A673 (cell line): ENCODE measurements around the gene SAMD13. TPM values are rescaled to one million over a fixed set of nuclear protein-coding genes. Genes with fewer than 3 reads are reported as not detected.
A peak's percentile ranks its signal among the peaks of the same experiment; 100 is the strongest.

Experiments used
- Bru-seq: library from RNA; stranded (reverse); fragments of 400-500 nt; gene quantifications from one replicate; lab custom pipeline; 2021; lab: Mats Ljungman, UMichigan
- BruChase-seq, 2 experiments: library from RNA; stranded (reverse); fragments of 400-500 nt; gene quantifications; one replicate each; lab custom pipeline; 2021; lab: Mats Ljungman, UMichigan
- BruUV-seq: library from RNA; stranded (reverse); fragments of 400-500 nt; replicated peaks from 2 replicates; lab custom pipeline; 2021; lab: Mats Ljungman, UMichigan
- CTCF ChIA-PET: fragments of 300-600 bp; sonication (Branson Sonifier 250); formaldehyde crosslinking; loops from one replicate; lab custom pipeline; 2022; ENCODE audit warnings: antibody characterized with exemption; lab: Charles Lee
- POLR2A ChIA-PET: fragments of 300-600 bp; sonication (Branson Sonifier 250); formaldehyde crosslinking; loops from one replicate; lab custom pipeline; 2022; ENCODE audit warnings: antibody characterized with exemption; ENCODE audit not compliant: low non-redundant PET; lab: Charles Lee
- DNase-seq: peaks from one replicate; pipeline ENCODE4 v3.0.0-alpha.2; 2015; ENCODE audit warnings: low spot score
- H3K27ac ChIP-seq: fragments of 200-600 bp; sonication (generic); 2 replicates; pipeline ENCODE4 v1.5.1; 2016; ENCODE audit warnings: mixed run types, low read depth, mild to moderate bottlenecking, mixed read lengths, antibody characterized with exemption, low read length; ENCODE audit not compliant: poor library complexity, severe bottlenecking
- H3K27me3 ChIP-seq: fragments of 200-600 bp; sonication (generic); replicated peaks from 2 replicates; pipeline ENCODE4 v1.6.1; 2017; ENCODE audit warnings: mixed run types, low read depth, mild to moderate bottlenecking, mixed read lengths, antibody characterized with exemption, low read length; ENCODE audit not compliant: insufficient read depth, poor library complexity
- H3K36me3 ChIP-seq: fragments of 200-600 bp; sonication (generic); 2 replicates; pipeline ENCODE4 v1.6.1; 2016; ENCODE audit warnings: mixed run types, mild to moderate bottlenecking, mixed read lengths, antibody characterized with exemption, low read length; ENCODE audit not compliant: insufficient read depth, poor library complexity, severe bottlenecking
- H3K4me1 ChIP-seq: fragments of 200-600 bp; sonication (generic); 2 replicates; pipeline ENCODE4 v1.6.1; 2017; ENCODE audit warnings: mixed run types, mild to moderate bottlenecking, mixed read lengths, antibody characterized with exemption, low read length; ENCODE audit not compliant: insufficient read depth, poor library complexity, severe bottlenecking
- H3K4me3 ChIP-seq: fragments of 200-600 bp; sonication (generic); 2 replicates; pipeline ENCODE4 v1.5.1; 2016; ENCODE audit warnings: low read depth, mixed run types, mild to moderate bottlenecking, mixed read lengths, low read length; ENCODE audit not compliant: poor library complexity, severe bottlenecking
- H3K9me3 ChIP-seq: fragments of 200-600 bp; sonication (generic); 2 replicates; pipeline ENCODE4 v1.6.1; 2016; ENCODE audit warnings: mixed run types, low read depth, mild to moderate bottlenecking, mixed read lengths, antibody characterized with exemption, low read length; ENCODE audit not compliant: poor library complexity, severe bottlenecking
- EZH2 ChIP-seq: fragments of 200-600 bp; sonication (generic); IDR thresholded peaks from 2 replicates; pipeline ENCODE4 v1.6.1; 2017; ENCODE audit warnings: borderline replicate concordance, low read depth, mild to moderate bottlenecking, mixed read lengths, antibody characterized with exemption, low read length; ENCODE audit not compliant: poor library complexity, severe bottlenecking
- intact Hi-C: fragments of 100-400 bp; cut with micrococcal nuclease; formaldehyde crosslinking; loops from one replicate; pipeline ENCODE4 v1.10.0; 2022; ENCODE audit not compliant: unreplicated experiment
- long read RNA-seq: library from polyadenylated mRNA; stranded (forward); transcript quantifications from one replicate; pipeline ENCODE4 v2.0.0, GENCODE V29; 2022
- total RNA-seq: library from RNA; stranded (reverse); gene quantifications from 2 replicates; pipeline ENCODE4 v1.2.3, GENCODE V29; 2021
- TF ChIP-seq, protein P1 (sequence below): fragments of 300-800, 200-600 bp; sonication (generic); conservative IDR thresholded peaks from 2 replicates; pipeline ENCODE4 v1.5.1; 2017; ENCODE audit warnings: low read depth, mild to moderate bottlenecking, antibody characterized with exemption, low read length, moderate library complexity, mixed read lengths

The SAMD13 gene, protein sequence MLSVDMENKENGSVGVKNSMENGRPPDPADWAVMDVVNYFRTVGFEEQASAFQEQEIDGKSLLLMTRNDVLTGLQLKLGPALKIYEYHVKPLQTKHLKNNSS
- total RNA-seq = 1.2 and 1.6 TPM in 2 replicates
- Bru-seq, nascent RNA = percentile 42 among the genes with signal in this experiment
- percentile 29 among the genes with signal in this experiment for BruChase-seq, experiment 1, labeled RNA remaining after a 2-hour chase
- percentile 27 among the genes with signal in this experiment for BruChase-seq, experiment 2, labeled RNA remaining after a 6-hour chase
- long read RNA-seq, partial matches to known transcripts = 0 of 2 reads
- long read RNA-seq, other reads (novel, unspliced or antisense) = 1 of 2 reads

DNA sequence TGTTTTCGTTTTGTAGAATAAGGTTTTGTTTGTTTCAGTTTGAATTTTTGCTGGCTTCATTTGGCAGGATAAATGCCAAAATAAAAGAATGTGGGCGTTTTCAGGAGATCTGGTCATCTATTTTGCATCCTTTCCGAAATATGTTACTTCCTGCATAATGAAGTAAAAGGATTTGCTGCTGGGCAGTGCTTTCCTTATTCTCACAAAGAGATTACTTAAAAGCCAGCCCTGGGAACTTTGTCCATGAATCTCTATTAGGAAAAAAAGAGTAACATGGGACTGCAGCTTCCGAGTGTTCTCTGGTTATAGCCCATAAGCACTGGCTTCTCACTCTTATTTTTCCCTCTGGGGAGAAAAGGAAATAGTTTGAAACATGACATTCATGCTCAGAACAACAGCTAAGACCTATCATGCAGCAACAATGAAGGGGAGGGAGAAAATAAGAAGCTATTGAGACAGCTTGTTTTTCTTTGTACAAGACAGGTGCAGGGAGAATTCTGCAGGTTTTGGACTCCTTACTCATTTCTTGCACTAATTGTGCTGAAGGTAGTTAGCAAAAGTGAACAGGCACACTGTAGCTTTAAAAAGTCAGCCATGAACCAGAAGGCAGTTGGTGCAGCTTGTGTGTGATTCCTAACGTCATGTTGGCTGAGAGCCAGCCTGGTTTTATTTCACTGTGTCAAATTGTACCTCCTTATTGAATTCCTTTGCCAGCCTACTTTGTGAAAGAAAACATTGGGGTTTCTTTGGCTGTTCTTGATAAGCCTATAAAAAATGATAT, at the start of gene SAMD13:
Gene SAMD13, plus strand, starts transcription at position 705 of the 781 bp plus-strand sequence. CDS start 1,527 bp downstream, outside the sequence.
- BruUV-seq = no TSS peak
- peak within 1 kb of the TSS; percentile 74 for H3K27ac ChIP-seq
- CTCF ChIA-PET = no interaction called here
- H3K4me1 ChIP-seq = peaks cover 32% of the 10 kb centered on the region
- no peaks in the 10 kb centered on the region for H3K36me3 ChIP-seq
- no peaks in the 10 kb centered on the region for H3K27me3 ChIP-seq
- TF ChIP-seq, protein P1, sequence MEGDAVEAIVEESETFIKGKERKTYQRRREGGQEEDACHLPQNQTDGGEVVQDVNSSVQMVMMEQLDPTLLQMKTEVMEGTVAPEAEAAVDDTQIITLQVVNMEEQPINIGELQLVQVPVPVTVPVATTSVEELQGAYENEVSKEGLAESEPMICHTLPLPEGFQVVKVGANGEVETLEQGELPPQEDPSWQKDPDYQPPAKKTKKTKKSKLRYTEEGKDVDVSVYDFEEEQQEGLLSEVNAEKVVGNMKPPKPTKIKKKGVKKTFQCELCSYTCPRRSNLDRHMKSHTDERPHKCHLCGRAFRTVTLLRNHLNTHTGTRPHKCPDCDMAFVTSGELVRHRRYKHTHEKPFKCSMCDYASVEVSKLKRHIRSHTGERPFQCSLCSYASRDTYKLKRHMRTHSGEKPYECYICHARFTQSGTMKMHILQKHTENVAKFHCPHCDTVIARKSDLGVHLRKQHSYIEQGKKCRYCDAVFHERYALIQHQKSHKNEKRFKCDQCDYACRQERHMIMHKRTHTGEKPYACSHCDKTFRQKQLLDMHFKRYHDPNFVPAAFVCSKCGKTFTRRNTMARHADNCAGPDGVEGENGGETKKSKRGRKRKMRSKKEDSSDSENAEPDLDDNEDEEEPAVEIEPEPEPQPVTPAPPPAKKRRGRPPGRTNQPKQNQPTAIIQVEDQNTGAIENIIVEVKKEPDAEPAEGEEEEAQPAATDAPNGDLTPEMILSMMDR = no peak
- no peak for TF ChIP-seq EZH2
- H3K9me3 ChIP-seq = no peaks in the 10 kb centered on the region
- POLR2A ChIA-PET = interaction anchor here (0.6 kb wide), 1 partner anchor 14 kb away, joined by 3 read pairs; no protein-coding TSS in a partner anchor
- intact Hi-C loops = loop anchor here (5.0 kb wide), 1 partner anchor 159 kb away; the partner anchor contains the start of gene PRKACB
- peak within 1 kb of the TSS; percentile 32 for H3K4me3 ChIP-seq
- peak; percentile 91 for DNase-seq

GRCh38 chr1:84253036-84253435, 48.5 kb upstream of the SAMD13 start:
- ChIA-PET CTCF (no interaction called here), POLR2A (no interaction called here)
- no peaks in the 10 kb centered on the region for H3K36me3 ChIP-seq
- H3K27ac ChIP-seq = no peak overlapping the region
- no peaks in the 10 kb centered on the region for H3K9me3 ChIP-seq
- H3K27me3 ChIP-seq = no peaks in the 10 kb centered on the region
- intact Hi-C loops = no loop called here
- no peak overlapping the region for H3K4me3 ChIP-seq
- TF ChIP-seq, protein P1 = no peak
- TF ChIP-seq EZH2 = no peak
- no peaks in the 10 kb centered on the region for H3K4me1 ChIP-seq
- no peak for DNase-seq
- no TSS peak for BruUV-seq

GRCh38 chr1:84253891-84254290, 47.6 kb upstream of the SAMD13 start:
- no peaks in the 10 kb centered on the region for H3K4me1 ChIP-seq
- DNase-seq = peak; percentile 27
- intact Hi-C loops = no loop called here
- no TSS peak for BruUV-seq
- CTCF ChIA-PET = no interaction called here
- H3K27me3 ChIP-seq = no peaks in the 10 kb centered on the region
- no peaks in the 10 kb centered on the region for H3K36me3 ChIP-seq
- POLR2A ChIA-PET = no interaction called here
- no peak overlapping the region for H3K27ac ChIP-seq
- no peak for TF ChIP-seq EZH2
- TF ChIP-seq, protein P1 = no peak
- no peaks in the 10 kb centered on the region for H3K9me3 ChIP-seq
- H3K4me3 ChIP-seq = no peak overlapping the region
